Activated CD8-positive, alpha-beta T cell treated with anti-CD3 and anti-CD28 coated beads for 36 hours (primary cell): ENCODE measurements around the gene PA2G4. TPM values are rescaled to one million over a fixed set of nuclear protein-coding genes. Genes with fewer than 3 reads are reported as not detected.
A peak's percentile ranks its signal among the peaks of the same experiment; 100 is the strongest.

Source experiments
- ATAC-seq: fragments of 200-7000 bp; cut with Tn5 transposase; one replicate; pipeline ENCODE4 v1.10.0; 2021; ENCODE audit warnings: mild to moderate bottlenecking, moderate library complexity
- CTCF ChIA-PET: fragments of 350-600 bp; sonication (Branson Sonifier 250); formaldehyde crosslinking; loops from one replicate; lab custom pipeline; 2021; ENCODE audit warnings: antibody characterized with exemption; lab: Charles Lee
- POLR2A ChIA-PET: fragments of 350-600 bp; sonication (Branson Sonifier 250); formaldehyde crosslinking; loops from one replicate; lab custom pipeline; 2021; ENCODE audit warnings: antibody characterized with exemption; lab: Charles Lee
- DNase-seq: peaks from one replicate; pipeline ENCODE4 v3.0.0-alpha.2; 2020
- H3K27ac Mint-ChIP-seq: one replicate; pipeline ENCODE4 v1.8.0; 2021; ENCODE audit warnings: mild to moderate bottlenecking, mixed read lengths
- H3K27me3 Mint-ChIP-seq: one replicate; pipeline ENCODE4 v1.8.0; 2021; ENCODE audit warnings: mixed read lengths
- H3K36me3 Mint-ChIP-seq: one replicate; pipeline ENCODE4 v1.8.0; 2021; ENCODE audit warnings: low read depth, mixed read lengths
- H3K4me1 Mint-ChIP-seq: one replicate; pipeline ENCODE4 v1.8.0; 2021; ENCODE audit warnings: low read depth, mixed read lengths
- H3K4me3 Mint-ChIP-seq: one replicate; pipeline ENCODE4 v1.8.0; 2021; ENCODE audit warnings: mild to moderate bottlenecking, moderate library complexity, mixed read lengths
- H3K9me3 Mint-ChIP-seq: one replicate; pipeline ENCODE4 v1.8.0; 2021; ENCODE audit warnings: mixed read lengths
- CTCF ChIP-seq: fragments of 200-600 bp; IDR thresholded peaks from one replicate; pipeline ENCODE4 v1.8.0; 2022; ENCODE audit warnings: antibody characterized with exemption, mild to moderate bottlenecking
- intact Hi-C: fragments of 100-400 bp; cut with micrococcal nuclease; formaldehyde crosslinking; loops from one replicate; pipeline ENCODE4 v1.10.0; 2022
- total RNA-seq, 2 experiments: library from RNA; stranded (reverse); gene quantifications; one replicate each; pipeline ENCODE4 v1.2.3, GENCODE V29; 2021

The PA2G4 gene
- total RNA-seq, 2 experiments from 2014 or later, result 447 to 455 TPM

- Mint-ChIP-seq H3K36me3 (no peaks in the 10 kb centered on the region), H3K9me3 (no peaks in the 10 kb centered on the region), H3K27me3 (no peaks in the 10 kb centered on the region), H3K4me1 (peaks cover 26% of the 10 kb centered on the region), H3K4me3 (no peak overlapping the region), H3K27ac (no peak overlapping the region)
- ATAC-seq (no peak), DNase-seq (no peak)
- intact Hi-C loops, result no loop called here
- no peak for TF ChIP-seq CTCF
- ChIA-PET CTCF (interaction anchor here (1.5 kb wide), 1 partner anchor 20 kb away, joined by 5 read pairs; no protein-coding TSS in a partner anchor), POLR2A (no interaction called here)
Measured at GRCh38 chr12:56098592-56098991, 5.8 kb upstream of the PA2G4 start.

- CTCF ChIA-PET, result interaction anchor here (1.5 kb wide), 1 partner anchor 21 kb away, joined by 5 read pairs; no protein-coding TSS in a partner anchor
- Mint-ChIP-seq H3K27me3 (no peaks in the 10 kb centered on the region), H3K36me3 (peaks cover 5% of the 10 kb centered on the region), H3K4me1 (peaks cover 28% of the 10 kb centered on the region), H3K9me3 (no peaks in the 10 kb centered on the region), H3K4me3 (no peak overlapping the region), H3K27ac (no peak overlapping the region)
- TF ChIP-seq CTCF, result no peak
- ATAC-seq, result no peak
- POLR2A ChIA-PET, result no interaction called here
- no peak for DNase-seq
- intact Hi-C loops, result no loop called here
Measured at GRCh38 chr12:56099787-56100186, 4.6 kb upstream of the PA2G4 start.

GRCh38 chr12:56101045-56101444 is 3.3 kb upstream of the PA2G4 start:
- no peak for TF ChIP-seq CTCF
- no peaks in the 10 kb centered on the region for H3K27me3 Mint-ChIP-seq
- no peak overlapping the region for H3K4me3 Mint-ChIP-seq
- DNase-seq, result no peak
- intact Hi-C loops, result no loop called here
- peaks cover 17% of the 10 kb centered on the region for H3K36me3 Mint-ChIP-seq
- no peaks in the 10 kb centered on the region for H3K9me3 Mint-ChIP-seq
- ChIA-PET CTCF (no interaction called here), POLR2A (no interaction called here)
- H3K4me1 Mint-ChIP-seq, result peaks cover 28% of the 10 kb centered on the region
- no peak for ATAC-seq
- no peak overlapping the region for H3K27ac Mint-ChIP-seq

GRCh38 chr12:56102683-56103065 is 1.7 kb upstream of the PA2G4 start:
- H3K36me3 Mint-ChIP-seq, result peaks cover 31% of the 10 kb centered on the region
- intact Hi-C loops, result loop anchor here (2.0 kb wide), 1 partner anchor 60 kb away; no protein-coding TSS in a partner anchor
- no peak for DNase-seq
- peaks cover 43% of the 10 kb centered on the region for H3K4me1 Mint-ChIP-seq
- H3K4me3 Mint-ChIP-seq, result peak overlapping the region; percentile 95
- no peaks in the 10 kb centered on the region for H3K9me3 Mint-ChIP-seq
- no peak for ATAC-seq
- no peak for TF ChIP-seq CTCF
- peak overlapping the region; percentile 99 for H3K27ac Mint-ChIP-seq
- no peaks in the 10 kb centered on the region for H3K27me3 Mint-ChIP-seq
- CTCF ChIA-PET, result interaction anchor here (0.8 to 8.1 kb wide), 7 partner anchors 12 to 364 kb away, joined by 3 to 53 read pairs (median 5); no protein-coding TSS in a partner anchor
- POLR2A ChIA-PET, result interaction anchor here (1.6 to 9.1 kb wide), 9 partner anchors 11 to 203 kb away, joined by 3 to 162 read pairs (median 15); partner anchors contain the start of genes ERBB3, ESYT1, PYM1 and RPL41

GRCh38 chr12:56103066-56103711 is 1.2 kb upstream of the PA2G4 start:
- Mint-ChIP-seq H3K36me3 (peaks cover 34% of the 10 kb centered on the region), H3K4me1 (peaks cover 46% of the 10 kb centered on the region)
- DNase-seq, result peak; percentile 25

More at GRCh38 chr12:56103066-56103711, 1.2 kb upstream of the PA2G4 start:
- TF ChIP-seq CTCF, result no peak
- Mint-ChIP-seq H3K9me3 (no peaks in the 10 kb centered on the region), H3K27me3 (no peaks in the 10 kb centered on the region), H3K4me3 (peak overlapping the region; percentile 95), H3K27ac (peak overlapping the region; percentile 99)
- ChIA-PET POLR2A (interaction anchor here (1.2 to 9.1 kb wide), 14 partner anchors 8 to 210 kb away, joined by 3 to 162 read pairs (median 8); partner anchors contain the start of genes ERBB3, ESYT1, PYM1 and RPL41), CTCF (interaction anchor here (0.8 to 8.1 kb wide), 9 partner anchors 12 to 107 kb away, joined by 3 to 53 read pairs (median 7); partner anchors contain the start of genes ERBB3, SUOX and ZC3H10)
- intact Hi-C loops, result loop anchor here (2.0 kb wide), 1 partner anchor 60 kb away; no protein-coding TSS in a partner anchor
- no peak for ATAC-seq
